HG02623 (cell line): Measurements from ENCODE around the gene DPEP3.
A peak's percentile ranks its signal among the peaks of the same experiment; 100 is the strongest.
"Not testable (repeated sequence)": the region's sequence is repeated elsewhere in the genome, so short reads cannot be mapped to it uniquely, and the experiment has no call there.

Experiments used
- ATAC-seq: cut with Tn5 transposase; IDR thresholded peaks from one replicate; pipeline ENCODE4 v1.9.1; 2021; ENCODE audit warnings: moderate library complexity; ENCODE audit not compliant: unreplicated experiment

DPEP3 gene

GRCh38 chr16:67945392-67945933 is 34.8 kb downstream of the DPEP3 start:
- ATAC-seq = no peak

GRCh38 chr16:67944690-67945391 is 35.5 kb downstream of the DPEP3 start:
- no peak for ATAC-seq

DNA sequence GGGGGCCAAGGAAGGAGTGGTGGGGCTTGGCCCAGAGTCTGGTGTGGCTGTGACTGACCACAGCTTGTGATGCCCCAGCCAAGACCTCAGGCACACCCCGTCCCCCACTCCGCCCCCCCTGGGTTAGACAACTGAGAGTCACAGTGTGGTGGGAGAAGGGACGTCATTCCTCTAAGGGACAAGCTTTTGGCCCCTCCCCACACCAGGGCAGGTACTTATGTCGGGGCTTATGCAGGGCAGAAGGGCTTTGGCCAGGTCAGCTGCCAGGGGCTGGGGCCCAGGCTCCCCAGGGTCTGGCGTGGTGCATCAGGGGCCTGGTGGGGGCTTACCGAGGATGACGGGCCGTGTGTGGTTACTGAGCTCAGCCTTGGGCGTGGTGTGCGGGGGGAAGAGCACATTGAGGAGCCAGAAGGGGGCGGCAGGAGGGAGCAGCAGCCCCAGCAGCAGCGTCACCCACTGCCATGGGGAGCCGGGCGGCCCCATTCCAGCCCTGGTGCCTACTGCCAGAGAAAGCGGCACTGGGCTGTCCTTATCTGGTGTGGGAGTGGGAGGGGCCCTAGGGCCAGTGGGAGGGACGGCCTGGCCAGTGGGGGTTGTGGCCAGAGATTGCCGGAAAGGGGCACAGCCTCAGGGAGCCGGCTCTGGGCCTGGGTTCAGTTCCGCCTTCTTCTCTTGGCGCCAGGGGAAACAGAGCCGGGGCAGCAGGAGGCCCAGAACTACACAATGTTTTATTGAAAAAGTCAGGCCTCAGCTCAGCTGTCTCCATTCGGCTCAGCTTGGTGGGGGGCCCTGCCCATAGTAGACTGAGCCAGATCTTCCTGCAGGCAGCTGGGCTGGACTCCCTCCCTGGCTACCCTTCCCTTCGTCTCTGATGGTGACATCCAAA is 36.4 kb downstream of the DPEP3 start, which contains the start of gene LCAT:
Gene LCAT (minus strand): TSS at position 502 of the 886 bp plus-strand sequence. CDS start 19 bp downstream, at position 483.
- ATAC-seq = no peak

- no peak for ATAC-seq
These were observed 37.1 kb downstream of the DPEP3 start for GRCh38 chr16:67943256-67943618.

DNA sequence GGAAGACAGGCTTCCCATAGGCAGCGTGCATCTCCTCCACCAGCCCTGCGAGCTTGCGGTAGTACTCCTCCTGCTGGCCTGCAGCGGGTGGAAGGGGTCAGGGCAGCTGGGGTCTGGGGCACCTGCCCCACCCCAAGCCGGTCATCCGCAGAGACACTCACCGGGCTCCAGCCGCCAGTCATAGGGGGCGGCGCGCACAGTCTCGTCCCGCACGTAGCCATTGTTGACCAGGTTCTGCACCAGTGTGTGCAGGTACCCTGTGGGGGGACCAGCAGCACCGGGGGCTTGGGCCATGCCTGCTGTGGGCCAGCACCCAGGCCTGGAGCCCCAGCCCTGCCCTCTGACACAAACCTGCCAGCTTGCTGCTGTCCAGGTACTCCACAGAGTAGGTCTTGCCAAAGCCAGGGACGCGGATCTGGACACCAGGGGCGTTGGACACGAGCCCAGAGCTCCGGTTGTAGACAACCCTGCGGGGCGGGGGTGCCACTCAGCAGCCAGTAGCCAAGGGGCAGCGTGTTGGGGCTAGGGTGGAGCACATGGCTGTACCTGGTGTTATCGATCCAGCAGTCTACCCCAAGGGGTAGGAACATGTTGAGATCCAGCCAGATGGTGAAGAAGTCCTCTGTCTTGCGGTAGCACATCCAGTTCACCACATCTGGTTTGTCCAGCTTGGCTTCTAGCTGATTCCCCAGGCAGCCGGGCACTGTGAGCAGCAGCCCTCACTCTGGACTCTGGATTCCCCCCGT is 37.6 kb downstream of the DPEP3 start:
- ATAC-seq = no peak

DNA sequence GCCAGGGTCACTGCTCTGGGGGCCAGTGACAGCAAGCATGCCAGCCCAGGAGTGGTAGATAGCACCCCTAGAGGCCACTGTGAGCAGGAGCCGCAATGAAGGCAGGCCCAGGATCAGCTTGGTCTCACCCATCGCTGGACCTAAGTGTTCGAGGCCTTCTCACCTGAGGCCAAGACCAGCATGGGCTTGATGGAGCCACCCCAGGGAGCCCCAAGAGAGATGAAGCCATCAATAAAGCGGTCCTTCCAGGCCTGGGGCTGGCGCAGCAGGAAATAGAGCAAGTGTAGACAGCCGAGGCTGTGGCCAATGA is 38.1 kb downstream of the DPEP3 start:
- ATAC-seq = no peak

- ATAC-seq = no peak
These were observed 38.7 kb downstream of the DPEP3 start for GRCh38 chr16:67941469-67942199.

GRCh38 chr16:67940446-67941089 is 39.7 kb downstream of the DPEP3 start:
- ATAC-seq = no peak

GRCh38 chr16:67939507-67940445 is 40.5 kb downstream of the DPEP3 start:
- ATAC-seq = no peak

DNA sequence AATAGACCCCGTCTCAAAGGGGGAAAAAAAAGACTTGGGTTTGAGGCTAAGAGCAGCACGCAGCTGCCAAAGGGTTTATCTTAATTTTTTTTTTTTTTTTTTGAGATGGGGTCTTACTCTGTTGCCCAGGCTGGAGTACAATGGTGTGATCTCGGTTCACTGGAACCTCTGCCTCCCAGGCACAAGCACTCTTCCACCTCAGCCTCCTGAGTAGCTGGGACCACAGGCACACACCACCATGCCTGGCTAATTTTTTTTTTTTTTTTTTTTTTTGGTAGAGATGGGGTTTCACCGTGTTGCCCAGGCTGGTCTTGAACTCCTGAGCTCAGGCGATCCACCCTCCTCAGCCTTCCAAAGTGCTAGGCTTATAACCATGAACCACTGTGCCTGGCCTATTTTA is 42.6 kb downstream of the DPEP3 start:
- not testable (repeated sequence) for ATAC-seq

- ATAC-seq = peak; percentile 44
These were observed 43.3 kb downstream of the DPEP3 start for GRCh38 chr16:67936880-67937605.

- ATAC-seq = no peak
These were observed 44.0 kb downstream of the DPEP3 start, which contains the start of gene PSMB10 for GRCh38 chr16:67936124-67936879. TSS of gene PSMB10 (minus strand) at chr16:67936850. CDS start at chr16:67936749, 101 bp downstream.

DNA sequence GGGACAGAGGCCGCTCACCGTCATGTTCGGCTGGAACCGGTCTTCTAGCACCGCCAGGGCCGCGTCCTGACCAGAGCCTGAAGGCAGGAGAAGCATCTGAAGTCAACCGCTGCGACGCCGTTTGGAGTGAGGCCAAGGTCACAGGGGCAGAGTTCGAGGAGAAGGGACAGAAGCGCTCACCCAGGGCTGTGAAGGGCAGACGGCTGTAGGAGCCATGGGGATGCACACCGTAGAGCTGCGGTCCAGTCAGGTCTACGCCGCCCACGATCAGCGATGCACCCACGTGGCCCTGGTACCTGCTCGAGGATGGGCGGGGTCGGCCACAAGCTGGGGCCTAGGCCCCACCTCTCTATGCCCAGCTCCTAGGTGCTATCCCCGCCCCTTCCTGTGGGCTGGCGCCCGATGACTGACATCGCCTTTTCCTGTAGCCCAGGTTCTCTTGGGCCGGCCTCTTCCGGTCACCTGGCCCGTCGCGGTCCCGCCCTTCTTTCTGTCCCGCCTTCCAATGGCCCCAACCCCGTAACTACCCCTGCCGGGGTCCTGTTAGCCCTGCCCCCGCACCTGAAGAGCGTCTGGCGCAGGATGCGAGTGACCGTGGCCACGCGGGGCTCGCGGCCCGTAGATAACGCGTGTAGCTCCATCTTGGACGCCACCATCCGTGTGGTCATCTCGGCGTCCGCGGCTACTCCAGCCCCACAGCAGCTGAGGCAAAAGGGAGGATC is 44.7 kb downstream of the DPEP3 start:
- peak; percentile 90 for ATAC-seq

DNA sequence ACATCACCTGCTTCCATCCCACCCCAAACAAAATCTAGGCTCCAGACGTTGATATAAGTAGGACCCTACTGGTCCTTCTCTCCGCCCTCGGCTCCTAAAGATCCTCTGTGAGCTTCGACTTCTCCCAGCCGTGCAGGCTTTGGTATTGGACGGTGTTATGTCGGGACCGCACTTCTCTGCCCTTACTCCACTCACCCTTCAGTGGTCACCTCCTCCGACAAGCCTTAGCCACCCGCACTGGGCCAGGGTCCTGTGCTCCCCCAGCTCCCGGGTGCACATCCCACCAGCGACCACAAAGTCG is 45.2 kb downstream of the DPEP3 start:
- ATAC-seq = no peak

DNA sequence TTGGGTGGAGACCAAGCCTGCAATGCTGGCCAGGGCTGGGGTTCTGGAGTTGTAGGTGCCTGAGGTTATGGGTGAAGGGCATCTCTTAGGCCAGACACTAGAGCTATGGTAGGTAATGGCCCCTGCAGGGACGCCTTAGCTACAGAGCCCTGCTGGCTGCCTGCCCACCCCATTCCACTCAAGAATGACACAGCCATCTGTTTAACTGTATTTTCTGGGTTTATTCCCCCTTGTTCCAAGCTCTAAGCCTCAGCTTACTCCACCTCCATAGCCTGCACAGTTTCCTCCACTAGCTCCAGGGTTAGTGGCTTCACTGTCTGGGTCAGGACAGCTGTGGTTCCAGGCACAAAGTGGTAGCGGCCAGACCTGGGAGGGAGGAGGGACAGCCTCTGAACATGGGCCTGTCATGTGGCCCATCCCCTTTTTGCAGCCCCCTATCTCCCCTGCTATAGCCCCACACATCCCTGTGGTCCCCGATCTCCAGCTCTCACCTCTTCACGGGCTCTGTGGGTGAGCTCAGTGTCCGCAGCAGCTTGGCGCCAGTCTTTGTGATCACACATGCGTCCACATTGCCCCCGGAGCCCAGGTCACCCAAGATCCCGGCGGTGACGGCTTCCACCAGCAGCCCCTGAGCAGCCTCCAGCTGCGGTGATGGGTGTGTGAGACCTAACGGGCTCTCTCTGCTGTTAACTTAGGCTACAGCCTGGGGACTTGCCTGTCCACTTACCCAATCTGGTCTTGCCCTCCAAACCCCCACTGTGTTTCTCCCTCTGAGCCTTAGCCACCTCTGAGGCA is 45.8 kb downstream of the DPEP3 start:
- ATAC-seq = no peak

DNA sequence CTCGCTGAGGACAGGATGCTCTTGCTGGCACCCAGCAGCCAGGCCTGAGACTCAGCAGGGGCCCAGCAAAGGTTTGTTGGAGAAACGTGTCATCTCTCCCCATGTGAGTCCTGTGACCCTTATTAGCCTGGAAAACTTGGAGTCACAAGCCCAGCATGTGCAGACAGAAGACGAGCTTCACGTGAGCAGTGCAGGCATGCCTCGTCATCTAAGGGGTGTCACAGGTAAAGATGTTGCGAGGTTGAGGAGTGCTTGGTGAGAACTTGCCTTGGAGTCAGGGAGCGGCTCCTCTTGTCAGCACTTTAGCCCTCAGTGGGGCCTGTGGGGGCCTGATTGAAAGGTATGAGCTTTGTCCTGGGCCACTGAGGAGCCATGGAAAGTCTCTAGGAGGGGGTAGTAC is 46.5 kb downstream of the DPEP3 start:
- no peak for ATAC-seq
